Epithelial cell of proximal tubule (primary cell): ENCODE measurements around the gene NAA10. TPM values are rescaled to one million over a fixed set of nuclear protein-coding genes. Genes with fewer than 3 reads are reported as not detected.

Source experiments
- DNase-seq: peaks from one replicate; pipeline ENCODE4 v3.0.0-alpha.2; 2011; ENCODE audit warnings: low read depth
- H3K4me3 ChIP-seq: 2 replicates; pipeline ENCODE4 v1.5.1; 2011; ENCODE audit warnings: low read depth, mild to moderate bottlenecking, low read length
- CTCF ChIP-seq: conservative IDR thresholded peaks from 2 replicates; pipeline ENCODE4 v1.5.1; 2012; ENCODE audit warnings: low read depth, mild to moderate bottlenecking, low read length
- total RNA-seq: library from RNA; depleted of rRNA; stranded (reverse); fragments of >200 nt; gene quantifications from 2 replicates; pipeline ENCODE4 v1.2.3, GENCODE V29; 2015

NAA10 gene
- total RNA-seq, 1 donor from 2014 or later, result 88.0 TPM

- no peak for DNase-seq
- no peak overlapping the region for H3K4me3 ChIP-seq
- peak; percentile 73 for TF ChIP-seq CTCF
Observed at GRCh38 chrX:153953342-153953830, 18.5 kb upstream of the NAA10 start.

DNA sequence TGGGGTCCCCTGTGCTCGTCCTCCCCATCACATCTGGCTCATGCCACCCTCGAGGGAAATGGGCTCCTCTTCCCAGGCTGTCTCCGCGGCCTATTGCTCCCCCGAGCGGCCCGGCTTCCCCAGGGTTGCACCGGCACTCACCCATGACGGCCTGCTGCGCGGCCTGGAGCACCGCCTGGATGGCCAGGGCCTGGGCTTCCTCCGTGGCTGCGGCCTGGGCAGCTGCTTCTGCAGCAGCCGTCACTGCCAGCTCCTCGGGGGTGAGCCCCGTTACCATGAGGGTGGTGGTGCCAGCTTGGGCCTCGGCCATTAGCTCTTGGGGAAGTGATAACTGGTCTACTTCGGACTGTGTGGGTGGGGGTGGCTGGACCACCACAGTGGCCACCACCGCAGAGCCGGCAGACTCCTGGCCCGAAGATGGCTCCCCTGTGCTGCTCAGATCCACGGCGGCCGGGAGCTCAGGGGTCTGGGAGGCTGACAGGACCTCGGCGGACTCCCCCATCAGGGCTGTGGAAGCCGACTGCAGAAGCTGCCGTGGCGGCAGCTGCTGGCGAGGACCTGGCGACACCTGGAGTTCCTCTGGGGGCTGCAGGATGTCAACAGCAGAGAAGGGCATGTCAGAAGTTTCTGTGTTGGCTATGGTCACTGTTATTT is 17.7 kb upstream of the NAA10 start:
- DNase-seq, result no peak
- no peak overlapping the region for H3K4me3 ChIP-seq
- no peak for TF ChIP-seq CTCF

GRCh38 chrX:153951683-153952372 is 17.0 kb upstream of the NAA10 start:
- TF ChIP-seq CTCF, result no peak
- H3K4me3 ChIP-seq, result no peak overlapping the region

GRCh38 chrX:153950127-153950526 is 15.3 kb upstream of the NAA10 start:
- no peak for DNase-seq
- no peak for TF ChIP-seq CTCF
- no peak overlapping the region for H3K4me3 ChIP-seq

More at GRCh38 chrX:153951683-153952372, 17.0 kb upstream of the NAA10 start:
- no peak for DNase-seq

- TF ChIP-seq CTCF, result no peak
Observed at GRCh38 chrX:153948847-153949805, 14.3 kb upstream of the NAA10 start.

GRCh38 chrX:153948002-153948466 is 13.2 kb upstream of the NAA10 start:
- H3K4me3 ChIP-seq, result no peak overlapping the region
- TF ChIP-seq CTCF, result no peak
- no peak for DNase-seq

More at GRCh38 chrX:153948847-153949805, 14.3 kb upstream of the NAA10 start:
- no peak for DNase-seq
- H3K4me3 ChIP-seq, result no peak overlapping the region
